Endothelial cell (in vitro differentiated cells): ENCODE measurements around the gene KCNH6. TPM values are rescaled to one million over a fixed set of nuclear protein-coding genes. Genes with fewer than 3 reads are reported as not detected.

Source experiments
- DNase-seq: peaks from one replicate; pipeline ENCODE4 v3.0.0; 2021; ENCODE audit warnings: low spot score
- H3K27ac Mint-ChIP-seq: one replicate; pipeline ENCODE4 v1.8.0; 2021; ENCODE audit warnings: mixed read lengths, inconsistent platforms; ENCODE audit not compliant: unreplicated experiment
- H3K27me3 Mint-ChIP-seq: one replicate; pipeline ENCODE4 v1.8.0; 2021; ENCODE audit warnings: mild to moderate bottlenecking, moderate library complexity, mixed read lengths, inconsistent platforms; ENCODE audit not compliant: unreplicated experiment
- H3K36me3 Mint-ChIP-seq: one replicate; pipeline ENCODE4 v1.8.0; 2021; ENCODE audit warnings: mild to moderate bottlenecking, low read depth, mixed read lengths, inconsistent platforms; ENCODE audit not compliant: unreplicated experiment
- H3K4me1 Mint-ChIP-seq: one replicate; pipeline ENCODE4 v1.8.0; 2021; ENCODE audit warnings: mild to moderate bottlenecking, mixed read lengths, inconsistent platforms; ENCODE audit not compliant: unreplicated experiment
- H3K4me3 Mint-ChIP-seq: one replicate; pipeline ENCODE4 v1.8.0; 2021; ENCODE audit warnings: mild to moderate bottlenecking, mixed read lengths, inconsistent platforms; ENCODE audit not compliant: unreplicated experiment
- H3K9me3 Mint-ChIP-seq: one replicate; pipeline ENCODE4 v1.8.0; 2021; ENCODE audit warnings: mixed read lengths, inconsistent platforms; ENCODE audit not compliant: unreplicated experiment
- CTCF ChIP-seq: fragments of 200-600 bp; sonication (generic); IDR thresholded peaks from one replicate; pipeline ENCODE4 v1.5.0; 2021; ENCODE audit warnings: antibody characterized with exemption; ENCODE audit not compliant: unreplicated experiment
- total RNA-seq: library from RNA; stranded (reverse); fragmentation: NEBNext Ultra II Directional; extraction: Animal tissue kit (Norgen Biotek cat#: 25700); gene quantifications from one replicate; pipeline ENCODE4 v1.2.1, GENCODE V29; 2021; ENCODE audit not compliant: unreplicated experiment

Gene KCNH6
- total RNA-seq, 1 donor from 2014 or later, result 18.6 TPM

- Mint-ChIP-seq H3K4me1 (peaks cover 12% of the 10 kb centered on the region), H3K27me3 (no peaks in the 10 kb centered on the region), H3K4me3 (no peak overlapping the region), H3K27ac (no peak overlapping the region), H3K9me3 (no peaks in the 10 kb centered on the region), H3K36me3 (no peaks in the 10 kb centered on the region)
- TF ChIP-seq CTCF, result no peak
- no peak for DNase-seq
Measured at GRCh38 chr17:63564562-63564961, 41.4 kb downstream of the KCNH6 start.

DNA sequence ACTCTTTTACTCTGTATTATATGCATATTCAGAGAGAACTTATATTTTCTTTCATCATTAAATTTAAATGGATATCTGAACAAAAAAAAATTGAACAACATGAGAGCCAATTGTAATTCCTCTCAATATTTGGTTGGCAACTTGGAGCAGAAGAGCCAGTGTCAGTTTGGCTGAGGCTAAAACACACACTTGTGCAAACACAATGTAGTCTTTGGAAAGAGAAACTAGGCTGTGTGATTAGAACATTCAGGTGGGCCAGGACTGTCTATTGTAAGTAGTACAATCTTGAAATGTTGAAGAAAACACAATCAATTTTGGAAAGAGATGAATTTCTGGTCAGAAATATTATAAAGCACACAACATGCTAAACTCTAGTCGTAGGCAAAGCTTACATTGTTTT lies 44.1 kb downstream of the KCNH6 start:
- Mint-ChIP-seq H3K4me3 (no peak overlapping the region), H3K27me3 (no peaks in the 10 kb centered on the region), H3K36me3 (no peaks in the 10 kb centered on the region), H3K9me3 (no peaks in the 10 kb centered on the region), H3K27ac (no peak overlapping the region), H3K4me1 (peaks cover 6% of the 10 kb centered on the region)
- no peak for DNase-seq
- no peak for TF ChIP-seq CTCF

DNA sequence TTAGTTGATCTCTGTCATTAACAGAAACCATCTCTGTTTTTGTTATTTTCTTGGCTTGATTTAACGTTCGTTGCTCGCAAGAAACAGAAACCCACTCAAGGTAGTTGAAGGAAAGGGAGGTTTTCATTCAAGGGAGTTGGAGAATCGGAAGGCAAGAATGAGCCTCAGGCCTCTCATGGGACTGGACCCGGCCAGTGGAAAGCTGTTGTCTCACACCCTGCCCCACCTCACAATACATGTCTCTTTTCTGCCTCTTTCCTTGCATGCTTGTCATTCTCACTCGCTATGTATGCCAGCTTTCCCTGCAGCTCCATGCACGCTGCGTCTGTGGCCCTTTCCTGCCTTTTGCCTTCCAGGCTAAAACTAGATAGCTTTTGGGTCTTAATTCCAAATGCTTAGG lies 45.4 kb downstream of the KCNH6 start:
- Mint-ChIP-seq H3K9me3 (no peaks in the 10 kb centered on the region), H3K4me1 (no peaks in the 10 kb centered on the region), H3K4me3 (no peak overlapping the region), H3K27ac (no peak overlapping the region), H3K27me3 (no peaks in the 10 kb centered on the region), H3K36me3 (no peaks in the 10 kb centered on the region)
- DNase-seq, result no peak
- TF ChIP-seq CTCF, result no peak

GRCh38 chr17:63571632-63572310 lies 48.6 kb downstream of the KCNH6 start:
- no peaks in the 10 kb centered on the region for H3K9me3 Mint-ChIP-seq
- H3K36me3 Mint-ChIP-seq, result peaks cover 5% of the 10 kb centered on the region
- no peak overlapping the region for H3K4me3 Mint-ChIP-seq
- no peak for TF ChIP-seq CTCF
- no peak overlapping the region for H3K27ac Mint-ChIP-seq
- H3K4me1 Mint-ChIP-seq, result peaks cover 5% of the 10 kb centered on the region
- no peak for DNase-seq
- no peaks in the 10 kb centered on the region for H3K27me3 Mint-ChIP-seq

DNA sequence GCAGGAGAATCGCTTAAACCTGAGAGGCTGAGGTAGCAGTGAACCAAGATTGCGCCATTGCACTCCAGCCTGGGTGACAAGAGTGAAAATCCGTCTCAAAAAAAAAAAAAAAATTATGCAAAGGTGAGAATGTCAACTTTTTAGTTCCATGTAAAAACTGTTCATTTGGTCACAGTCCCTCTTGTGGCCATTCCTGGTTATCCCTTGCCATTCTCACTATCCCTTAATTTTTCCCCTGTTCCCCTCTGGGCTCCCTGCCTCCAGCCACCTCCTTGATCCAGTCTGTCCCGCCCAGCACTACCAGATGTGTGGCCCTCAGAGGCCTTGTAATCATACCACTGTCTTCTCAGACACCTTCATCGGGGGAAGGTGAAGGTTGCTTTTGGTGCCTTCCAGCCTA lies 50.5 kb downstream of the KCNH6 start:
- Mint-ChIP-seq H3K9me3 (no peaks in the 10 kb centered on the region), H3K27me3 (no peaks in the 10 kb centered on the region), H3K36me3 (peaks cover 8% of the 10 kb centered on the region), H3K4me1 (peaks cover 5% of the 10 kb centered on the region), H3K27ac (peak overlapping the region; percentile 0), H3K4me3 (no peak overlapping the region)
- peak; percentile 44 for TF ChIP-seq CTCF
- DNase-seq, result no peak
